Esophagus squamous epithelium (tissue), 4 donors: ENCODE results near the gene MVB12B.

ENCODE experiments used
- CTCF ChIP-seq, 6 experiments: fragments of 450-650 bp in 4 of 6; fragments of 200-600 bp in 2 of 6; sonication (generic) in 2 of 6; IDR thresholded peaks; one replicate each; pipeline ENCODE4 v1.5.1; 2016 to 2019; ENCODE audit warnings: antibody characterized with exemption in 6 of 6, mild to moderate bottlenecking in 4 of 6, moderate library complexity in 4 of 6
- POLR2A ChIP-seq, 4 donors: fragments of 450-650 bp; IDR thresholded peaks; one replicate each; pipeline ENCODE4 v1.6.1; 2017; ENCODE audit warnings: antibody characterized with exemption in 4 of 4, mild to moderate bottlenecking in 4 of 4, moderate library complexity in 3 of 4

- TF ChIP-seq CTCF (IDR thresholded peaks at IDR 0.05): no peak
- no peak for TF ChIP-seq POLR2A (IDR thresholded peaks at IDR 0.05)
These were observed 145.7 kb downstream of the MVB12B start for GRCh38 chr9:126472198-126472947.
